ENCODE results near the gene CTIF. TPM values are rescaled to one million over a fixed set of nuclear protein-coding genes. Genes with fewer than 3 reads are reported as not detected.
A peak's percentile ranks its signal among the peaks of the same experiment; 100 is the strongest.

CTIF gene
- polyA plus RNA-seq, 1 of the 3 experiments (the other 2 are of a cell fraction): 47.2 TPM

DNA sequence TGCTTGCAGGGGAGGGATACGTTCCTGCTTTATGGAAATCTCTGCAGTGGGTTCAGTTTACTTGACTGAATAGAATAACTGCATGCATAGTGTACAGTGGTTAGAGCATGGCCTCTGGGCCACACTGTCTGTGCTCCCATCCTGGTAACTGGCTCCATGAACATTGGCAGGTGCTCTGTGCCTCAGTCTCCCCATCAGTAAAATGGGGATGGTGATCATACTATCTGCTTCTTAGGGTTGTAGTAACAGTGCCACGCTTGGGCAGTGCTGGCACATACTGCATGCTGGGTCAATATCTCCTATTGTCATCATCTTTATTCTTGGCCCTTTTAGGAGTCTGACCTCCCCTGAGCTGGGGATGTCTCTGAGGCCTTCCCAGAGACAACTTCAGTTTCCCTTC is 117.3 kb downstream of the CTIF start:
- peaks cover 14% of the 10 kb centered on the region for H3F3A ChIP-seq (replicated peaks; ENCODE audit: insufficient read depth)
- ChIA-PET POLR2A (no interaction called here), CTCF (interaction anchor here (1.1 to 1.7 kb wide), 3 partner anchors 16 to 211 kb away, joined by 3 to 7 read pairs (median 3); no protein-coding TSS in a partner anchor)
- H2AFZ ChIP-seq (ENCODE audit: low read depth): no peak overlapping the region
- H3K36me3 ChIP-seq (replicated peaks in 1 of 2; ENCODE audit: control insufficient read depth in 1 of 2, insufficient read depth in 2 of 2, low read length in 1 of 2): no peaks in the 10 kb centered on the region
- no peaks in the 10 kb centered on the region for H3K9me3 ChIP-seq
- H3K79me2 ChIP-seq (ENCODE audit: insufficient read depth): peaks cover 50% of the 10 kb centered on the region
- peaks cover 26 to 29% of the 10 kb centered on the region in 2 experiments for H3K4me1 ChIP-seq (ENCODE audit: control insufficient read depth in 1 of 2, insufficient read depth in 2 of 2, low read depth in 1 of 2, low read length in 1 of 2)
- no peaks in the 10 kb centered on the region for H3K9me2 ChIP-seq
- H3K9ac ChIP-seq: no peak overlapping the region
- H3K4me3 ChIP-seq (ENCODE audit: low read depth in 2 of 2, low read length in 1 of 2): no peak overlapping the region
- DNase-seq: no peak
- H3K27me3 ChIP-seq (ENCODE audit: insufficient read depth): no peaks in the 10 kb centered on the region
- peak overlapping the region in 1 of 2 experiments; percentile 50; a peak in 1 of 4 replicates for H3K27ac ChIP-seq (ENCODE audit: low read depth in 2 of 2, low read length in 1 of 2)
- TF ChIP-seq TEAD4 (IDR thresholded peaks at IDR 0.05; ENCODE audit: borderline replicate concordance, insufficient read depth): no peak
- no peak for TF ChIP-seq EP300 (IDR thresholded peaks at IDR 0.05; ENCODE audit: borderline replicate concordance in 1 of 2, low read depth in 1 of 2, low read length in 1 of 2)
- no peak for TF ChIP-seq TAF1 (IDR thresholded peaks at IDR 0.05; ENCODE audit: borderline replicate concordance, low read depth, low read length)
- TF ChIP-seq FOSL2 (IDR thresholded peaks at IDR 0.05; ENCODE audit: borderline replicate concordance, low read depth): no peak
- TF ChIP-seq, protein P1, sequence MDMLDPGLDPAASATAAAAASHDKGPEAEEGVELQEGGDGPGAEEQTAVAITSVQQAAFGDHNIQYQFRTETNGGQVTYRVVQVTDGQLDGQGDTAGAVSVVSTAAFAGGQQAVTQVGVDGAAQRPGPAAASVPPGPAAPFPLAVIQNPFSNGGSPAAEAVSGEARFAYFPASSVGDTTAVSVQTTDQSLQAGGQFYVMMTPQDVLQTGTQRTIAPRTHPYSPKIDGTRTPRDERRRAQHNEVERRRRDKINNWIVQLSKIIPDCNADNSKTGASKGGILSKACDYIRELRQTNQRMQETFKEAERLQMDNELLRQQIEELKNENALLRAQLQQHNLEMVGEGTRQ (IDR thresholded peaks at IDR 0.05; ENCODE audit: borderline replicate concordance, low read depth, low read length): no peak
- TF ChIP-seq RFX5 (IDR thresholded peaks at IDR 0.05; ENCODE audit: low read length): no peak
- TF ChIP-seq GABPA (IDR thresholded peaks at IDR 0.05; ENCODE audit: low read depth): no peak
- TF ChIP-seq CHD2 (IDR thresholded peaks at IDR 0.05; ENCODE audit: low read length, partially characterized antibody): no peak
- no peak for TF ChIP-seq NFIC (IDR thresholded peaks at IDR 0.05; ENCODE audit: borderline replicate concordance)
- TF ChIP-seq REST (IDR thresholded peaks at IDR 0.05; ENCODE audit: low read depth, low read length): no peak
- no peak for TF ChIP-seq RAD21 (IDR thresholded peaks at IDR 0.05; ENCODE audit: low read length)
- no peak for TF ChIP-seq PBX3 (IDR thresholded peaks at IDR 0.05)
- no peak for TF ChIP-seq ZBTB33 (IDR thresholded peaks at IDR 0.05; ENCODE audit: borderline replicate concordance, low read depth)
- TF ChIP-seq, protein P2, sequence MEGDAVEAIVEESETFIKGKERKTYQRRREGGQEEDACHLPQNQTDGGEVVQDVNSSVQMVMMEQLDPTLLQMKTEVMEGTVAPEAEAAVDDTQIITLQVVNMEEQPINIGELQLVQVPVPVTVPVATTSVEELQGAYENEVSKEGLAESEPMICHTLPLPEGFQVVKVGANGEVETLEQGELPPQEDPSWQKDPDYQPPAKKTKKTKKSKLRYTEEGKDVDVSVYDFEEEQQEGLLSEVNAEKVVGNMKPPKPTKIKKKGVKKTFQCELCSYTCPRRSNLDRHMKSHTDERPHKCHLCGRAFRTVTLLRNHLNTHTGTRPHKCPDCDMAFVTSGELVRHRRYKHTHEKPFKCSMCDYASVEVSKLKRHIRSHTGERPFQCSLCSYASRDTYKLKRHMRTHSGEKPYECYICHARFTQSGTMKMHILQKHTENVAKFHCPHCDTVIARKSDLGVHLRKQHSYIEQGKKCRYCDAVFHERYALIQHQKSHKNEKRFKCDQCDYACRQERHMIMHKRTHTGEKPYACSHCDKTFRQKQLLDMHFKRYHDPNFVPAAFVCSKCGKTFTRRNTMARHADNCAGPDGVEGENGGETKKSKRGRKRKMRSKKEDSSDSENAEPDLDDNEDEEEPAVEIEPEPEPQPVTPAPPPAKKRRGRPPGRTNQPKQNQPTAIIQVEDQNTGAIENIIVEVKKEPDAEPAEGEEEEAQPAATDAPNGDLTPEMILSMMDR (IDR thresholded peaks at IDR 0.05): no peak
- TF ChIP-seq TCF12 (IDR thresholded peaks at IDR 0.05): no peak
- no peak for TF ChIP-seq POLR2AphosphoS5 (IDR thresholded peaks at IDR 0.05; ENCODE audit: low read depth, low read length)
- no peak for TF ChIP-seq NRF1 (IDR thresholded peaks at IDR 0.05; ENCODE audit: low read depth, low read length)
- TF ChIP-seq JUND (IDR thresholded peaks at IDR 0.05): no peak
- TF ChIP-seq MXI1 (IDR thresholded peaks at IDR 0.05; ENCODE audit: low read depth, low read length): no peak
- H4K20me1 ChIP-seq (ENCODE audit: insufficient read depth): peaks cover 34% of the 10 kb centered on the region; the same call in 1 of the 2 replicates
- no peak overlapping the region; the same call in 1 of the 2 replicates for H3K4me2 ChIP-seq
- 92% methylated on average over 2 of the region's 2 CpGs for WGBS (ENCODE audit: low lambda C conversion rate)

Data from SK-N-SH (cell line).